DMS153 treated with DMSO at 0.1 percent for 48 hours (cell line): ENCODE data around the gene FBXO45.
"Not testable (repeated sequence)": the region's sequence is repeated elsewhere in the genome, so short reads cannot be mapped to it uniquely, and the experiment has no call there.

Experiments
- DNase-seq: peaks from one replicate; lab custom pipeline; 2025; ENCODE audit not compliant: unreplicated experiment; lab: John Stamatoyannopoulos, UW

The FBXO45 gene

GRCh38 chr3:196615234-196615633, 46.8 kb downstream of the FBXO45 start:
- DNase-seq, result not testable (repeated sequence)

DNA sequence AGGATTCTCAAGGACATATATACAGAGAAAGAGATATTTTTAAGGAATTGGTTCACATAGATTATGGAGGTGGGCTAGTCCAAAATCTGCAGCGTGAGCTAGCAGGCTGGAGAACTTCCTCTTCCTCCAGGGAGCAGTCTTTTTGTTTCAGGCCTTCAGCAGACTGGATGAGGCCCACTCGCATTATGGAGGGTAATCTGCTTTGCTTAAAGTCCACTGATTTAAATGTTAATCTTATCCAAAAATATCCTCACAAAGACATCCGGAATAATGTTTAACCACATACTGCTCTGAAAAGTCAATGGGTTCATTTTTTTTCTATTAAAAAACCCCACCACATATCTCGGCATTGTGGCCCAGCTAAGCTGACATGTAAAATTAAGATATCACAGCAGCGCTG, 48.8 kb downstream of the FBXO45 start:
- DNase-seq, result no peak

DNA sequence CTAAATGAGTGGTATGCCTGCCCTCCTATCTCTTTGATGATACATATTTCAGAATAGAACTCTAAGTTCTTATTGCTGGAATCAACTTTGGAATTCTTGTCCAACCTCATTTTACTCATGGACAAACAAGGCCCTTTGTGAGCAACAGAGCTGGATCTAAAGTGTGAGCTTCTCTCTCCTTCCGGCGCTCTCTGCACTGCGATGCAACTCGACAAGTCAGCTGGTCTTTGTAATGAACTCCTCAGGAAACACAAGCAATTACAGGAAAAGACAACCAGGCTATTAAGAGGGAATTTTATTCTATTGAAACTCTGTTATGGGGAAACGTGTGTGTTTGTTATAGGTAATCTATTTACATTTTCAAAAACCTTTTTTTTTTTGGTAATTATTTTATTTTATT, 50.8 kb downstream of the FBXO45 start:
- DNase-seq, result peak; percentile 24

DNA sequence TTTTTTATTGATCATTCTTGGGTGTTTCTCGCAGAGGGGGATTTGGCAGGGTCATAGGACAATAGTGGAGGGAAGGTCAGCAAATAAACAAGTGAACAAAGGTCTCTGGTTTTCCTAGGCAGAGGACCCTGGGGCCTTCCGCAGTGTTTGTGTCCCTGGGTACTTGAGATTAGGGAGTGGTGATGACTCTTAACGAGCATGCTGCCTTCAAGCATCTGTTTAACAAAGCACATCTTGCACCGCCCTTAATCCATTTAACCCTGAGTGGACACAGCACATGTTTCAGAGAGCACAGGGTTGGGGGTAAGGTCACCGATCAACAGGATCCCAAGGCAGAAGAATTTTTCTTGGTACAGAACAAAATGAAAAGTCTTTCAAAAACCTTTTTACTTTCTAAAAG, 51.2 kb downstream of the FBXO45 start:
- DNase-seq, result not testable (repeated sequence)

DNA sequence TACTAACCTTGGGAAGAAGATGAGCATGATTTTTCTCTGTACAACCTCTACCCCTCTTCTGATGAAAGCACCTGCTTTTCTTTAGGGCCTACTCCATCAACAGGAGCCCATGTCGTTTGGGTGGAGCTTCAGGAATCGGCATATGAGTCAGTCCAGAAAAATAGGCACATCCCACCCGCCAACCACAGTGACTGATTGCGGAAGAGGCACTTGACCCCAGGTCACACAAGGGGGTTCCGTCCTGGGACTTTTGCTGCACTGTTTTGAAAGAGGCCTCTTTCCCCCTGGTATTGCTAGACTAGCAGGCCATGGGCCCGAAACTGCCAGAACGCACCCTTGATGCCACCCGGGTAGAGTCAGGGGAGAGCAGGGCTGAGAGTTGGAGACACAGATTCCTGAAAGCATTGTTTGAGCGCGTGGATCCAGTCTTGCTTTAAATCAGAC, 51.7 kb downstream of the FBXO45 start:
- DNase-seq, result no peak

- DNase-seq, result no peak
These were observed 52.2 kb downstream of the FBXO45 start for GRCh38 chr3:196620684-196621083.

DNA sequence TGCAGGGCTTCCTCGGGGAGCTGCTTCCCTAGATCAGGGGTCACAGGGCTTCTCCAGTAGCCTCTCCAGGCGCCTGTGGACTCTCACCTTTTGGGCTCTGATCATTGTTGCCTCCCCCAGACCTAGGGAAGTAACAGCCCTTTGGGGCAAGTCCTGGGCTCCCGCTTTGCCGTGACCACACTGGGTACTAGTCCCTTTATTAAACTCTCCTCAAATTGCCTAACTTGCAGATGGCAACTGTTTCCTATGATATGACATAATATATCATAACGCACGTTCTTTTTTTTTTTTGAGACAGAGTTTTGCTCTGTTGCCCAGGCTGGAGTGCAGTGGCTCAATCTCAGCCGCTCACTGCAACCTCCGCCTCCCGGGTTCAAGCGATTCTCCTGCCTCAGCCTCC, 53.2 kb downstream of the FBXO45 start:
- no peak for DNase-seq

DNA sequence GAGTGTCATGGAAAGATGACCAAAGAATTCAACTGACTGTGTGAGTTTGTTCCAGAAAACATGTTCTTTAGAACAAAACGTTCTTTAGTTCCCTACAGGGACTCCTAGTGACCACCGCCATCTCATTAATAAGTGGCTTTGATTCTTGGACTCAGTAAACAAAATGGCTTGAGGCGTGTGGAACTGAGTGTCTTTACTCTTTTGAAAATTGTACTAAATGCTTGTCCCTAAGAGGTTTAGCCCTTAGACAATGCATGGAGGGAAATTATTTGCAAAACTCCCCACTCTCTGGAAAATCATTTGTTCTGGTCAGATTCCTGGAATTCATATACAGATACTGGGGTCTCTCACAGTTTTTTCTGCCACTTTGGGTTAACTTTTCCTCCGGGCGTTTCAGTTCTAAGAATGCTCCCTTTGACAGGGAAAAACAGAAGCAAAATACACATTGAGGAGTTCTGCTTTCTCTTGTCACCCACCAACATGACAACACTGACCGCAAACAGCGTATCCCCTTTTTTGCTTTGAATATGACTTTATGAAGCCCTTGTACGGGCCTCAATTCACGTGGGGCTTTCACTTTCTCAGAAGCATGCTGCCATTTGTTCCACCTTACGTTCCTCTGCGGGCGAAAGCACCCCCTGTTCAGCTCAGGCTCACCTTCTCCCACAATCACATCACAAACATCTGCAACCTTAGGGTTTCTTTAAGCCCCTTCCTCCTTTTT, 55.8 kb downstream of the FBXO45 start:
- no peak for DNase-seq

- no peak for DNase-seq
These were observed 56.4 kb downstream of the FBXO45 start for GRCh38 chr3:196624907-196625306.

- DNase-seq, result no peak
These were observed 56.9 kb downstream of the FBXO45 start for GRCh38 chr3:196625331-196625730.

GRCh38 chr3:196627918-196628231, 59.4 kb downstream of the FBXO45 start:
- no peak for DNase-seq

DNA sequence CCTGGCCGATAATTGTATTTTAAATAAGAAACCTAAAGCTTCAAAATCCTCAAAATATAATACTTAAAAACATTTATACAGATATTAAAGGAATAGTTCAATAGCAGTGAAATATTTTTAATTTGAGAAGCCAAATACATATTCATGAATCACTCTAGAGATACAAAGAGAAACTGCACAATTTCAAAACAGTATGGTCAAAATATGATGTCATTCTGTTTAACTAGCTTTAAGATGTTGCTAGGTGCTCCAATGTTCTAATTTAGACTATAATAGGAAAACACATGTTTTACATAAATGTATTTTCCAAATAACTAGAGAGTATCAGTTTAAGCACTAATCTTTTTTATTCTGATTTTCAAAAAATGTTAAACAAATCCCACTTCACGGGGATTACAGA, 60.8 kb downstream of the FBXO45 start:
- no peak for DNase-seq

DNA sequence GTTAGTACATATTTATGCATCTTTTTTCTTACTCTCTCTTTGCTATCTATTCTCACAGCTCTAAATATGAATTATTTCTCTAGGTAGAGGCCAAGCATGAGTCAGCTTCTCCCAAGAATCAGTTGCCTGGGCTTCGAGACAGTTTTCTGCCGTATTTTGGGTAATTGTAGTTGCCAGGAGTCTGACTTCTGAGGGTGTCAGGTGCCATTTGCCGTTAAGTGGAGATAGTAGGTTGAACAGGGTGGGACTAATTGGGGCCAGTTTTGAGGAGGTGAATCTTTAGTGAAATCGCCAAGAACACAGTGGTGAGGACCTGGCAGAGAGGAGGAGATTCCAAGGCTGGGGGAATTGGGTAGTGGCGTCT, 63.2 kb downstream of the FBXO45 start:
- DNase-seq, result no peak

DNA sequence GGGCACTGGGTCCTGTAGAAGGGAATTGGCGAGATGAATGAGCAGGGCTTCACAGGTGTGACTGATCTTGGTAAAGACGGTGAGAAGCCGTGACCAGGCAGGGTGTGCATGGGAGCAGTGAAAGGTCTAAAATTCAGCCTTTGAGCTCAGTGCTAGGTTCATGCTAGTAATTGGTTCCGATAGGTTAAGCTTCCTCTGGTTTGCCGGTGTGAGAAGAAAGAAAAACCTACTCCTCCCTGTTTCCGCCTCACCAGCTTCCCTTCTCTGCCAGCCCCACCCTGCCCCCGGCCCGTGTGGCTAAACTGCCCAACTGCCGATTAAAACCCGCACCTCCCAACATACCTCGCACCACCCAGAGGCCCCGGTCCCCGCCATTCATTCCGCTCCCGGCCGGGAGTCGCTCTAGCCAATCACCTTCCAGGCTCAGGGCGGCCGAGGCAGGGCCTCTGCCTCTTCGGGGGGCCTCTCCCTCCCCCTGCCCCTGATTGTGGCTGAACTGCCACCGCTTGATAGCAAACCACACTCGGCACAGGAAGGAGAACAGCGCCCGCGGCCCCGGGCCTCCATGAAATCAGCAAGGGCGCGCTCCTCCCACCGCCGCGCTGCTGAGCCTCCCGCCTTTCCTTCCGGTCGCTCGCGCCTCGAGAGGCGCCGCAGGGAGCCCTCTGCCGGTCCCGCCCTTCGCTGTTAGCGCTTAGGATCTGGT, 63.7 kb downstream of the FBXO45 start:
- peak; percentile 85 for DNase-seq

DNA sequence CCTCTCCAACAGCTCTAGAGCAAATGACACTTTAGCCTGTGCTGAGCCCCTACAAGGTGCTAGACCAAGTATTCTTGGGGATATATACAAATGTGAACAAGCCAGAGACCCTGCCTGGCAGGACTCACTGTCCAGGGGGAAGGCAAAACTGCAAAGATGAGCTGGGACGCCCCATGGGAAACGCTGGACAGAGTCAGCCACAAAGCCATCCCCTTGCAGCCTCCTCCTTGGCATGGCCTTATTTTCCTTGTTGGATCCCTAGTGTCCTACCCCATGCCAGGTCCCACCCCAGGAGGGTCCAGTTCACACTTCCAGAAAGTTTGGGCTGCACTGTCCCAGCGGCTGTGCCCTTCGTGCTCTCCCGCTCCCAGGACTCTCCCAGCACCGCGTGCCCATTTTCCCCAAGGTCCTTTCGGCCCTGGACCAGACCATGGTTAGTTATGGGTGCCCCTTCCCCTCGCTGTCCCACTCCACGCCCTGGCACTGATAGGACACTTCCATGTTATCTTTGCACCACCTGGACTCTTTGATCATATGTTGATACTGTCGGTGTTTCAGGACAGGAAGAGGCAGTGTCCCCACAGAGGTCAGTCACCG, 65.2 kb downstream of the FBXO45 start:
- DNase-seq, result no peak

DNA sequence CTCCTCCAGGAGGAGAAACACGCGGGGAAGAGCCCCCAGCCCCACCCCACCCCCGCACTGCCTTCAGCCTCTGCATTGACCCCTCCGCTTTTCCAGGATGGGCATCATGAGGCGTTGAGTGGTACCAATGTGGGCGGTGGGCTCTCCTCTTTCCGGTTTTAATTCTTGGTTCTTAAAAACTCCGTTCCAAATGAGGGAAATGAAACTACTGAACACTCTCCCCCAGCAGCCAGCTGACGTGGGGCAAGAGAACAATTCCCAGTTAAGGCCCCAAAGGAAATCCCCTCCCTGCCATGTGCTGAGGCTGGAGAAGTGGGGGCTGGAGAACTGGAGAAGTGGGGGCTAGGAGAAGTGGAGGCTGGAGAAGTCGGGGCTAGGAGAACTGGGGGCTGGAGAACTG, 65.8 kb downstream of the FBXO45 start:
- DNase-seq, result no peak

- DNase-seq, result no peak
These were observed 66.4 kb downstream of the FBXO45 start for GRCh38 chr3:196634829-196635228.

- DNase-seq, result no peak
These were observed 68.2 kb downstream of the FBXO45 start for GRCh38 chr3:196636369-196637349.

DNA sequence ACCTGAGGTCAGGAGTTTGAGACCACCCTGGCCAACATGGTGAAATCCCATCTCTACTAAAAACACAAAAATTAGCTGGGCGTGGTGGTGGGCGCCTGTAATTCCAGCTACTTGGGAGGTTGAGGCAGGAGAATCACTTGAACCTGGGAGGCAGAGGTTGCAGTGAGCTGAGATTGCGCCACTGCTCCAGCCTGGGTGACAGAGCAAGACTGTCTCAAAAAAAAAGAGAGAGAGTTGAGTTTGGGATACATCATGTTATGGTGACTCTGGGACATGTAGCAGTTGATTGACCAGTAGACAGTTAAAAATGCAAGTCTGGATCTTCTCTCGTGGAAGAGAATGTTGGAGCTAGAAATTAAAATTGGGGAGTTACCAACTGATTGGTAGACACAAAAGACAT, 69.5 kb downstream of the FBXO45 start:
- DNase-seq, result not testable (repeated sequence)
